ENCODE results near the gene UTP14A. TPM values are rescaled to one million over a fixed set of nuclear protein-coding genes. Genes with fewer than 3 reads are reported as not detected.

Gene UTP14A
- total and polyA plus RNA-seq, 2 donors (not counting 3 experiments of a cell fraction or from before 2014, with no cell fraction given) = 6.5 to 27.7 TPM

- H3K4me2 ChIP-seq (ENCODE audit: insufficient read depth, low read length) = no peak overlapping the region
- dilution Hi-C loops (cut with MboI; ENCODE audit: extremely low pct_ligation_motif_present, low sequenced_read_pairs) (no loop called here), intact Hi-C loops (cut with micrococcal nuclease) (no loop called here)
- POLR2A ChIA-PET = no interaction called here
- H3K27me3 ChIP-seq (ENCODE audit: control insufficient read depth in 2 of 2, insufficient read depth in 2 of 2, low read length in 2 of 2) = no peaks in the 10 kb centered on the region
- CTCF ChIA-PET = no interaction called here
- H3K36me3 ChIP-seq (ENCODE audit: control insufficient read depth in 2 of 2, extremely low read depth in 1 of 2, insufficient read depth in 2 of 2, low read length in 2 of 2) = peaks cover 3 to 4% of the 10 kb centered on the region in 2 experiments
- no peak overlapping the region for H3K9ac ChIP-seq (replicated peaks; ENCODE audit: extremely low read depth, insufficient read depth, low read length)
- no peaks in the 10 kb centered on the region for H3K9me3 ChIP-seq (replicated peaks; ENCODE audit: control insufficient read depth, insufficient read depth, low read length)
- peaks cover 6% of the 10 kb centered on the region for H3K4me1 ChIP-seq (ENCODE audit: control insufficient read depth, extremely low read depth, insufficient read depth, low read length)
- H2AFZ ChIP-seq (ENCODE audit: low read depth, low read length) = no peak overlapping the region
- H4K20me1 ChIP-seq (replicated peaks; ENCODE audit: control insufficient read depth, extremely low read depth, insufficient read depth, low read length) = no peaks in the 10 kb centered on the region
- DNase-seq (ENCODE audit: low read depth, low spot score) = no peak
- no peaks in the 10 kb centered on the region for H3K9me1 ChIP-seq (replicated peaks; ENCODE audit: control insufficient read depth, extremely low read depth, insufficient read depth, low read length)
- FAIRE-seq = no peak
- no peak overlapping the region for H3K27ac ChIP-seq (ENCODE audit: insufficient read depth, low read depth, low read length)
- no peak overlapping the region for H3K4me3 ChIP-seq (replicated peaks in 1 of 3; ENCODE audit: insufficient read depth in 1 of 3, low read depth in 1 of 3, low read length in 3 of 3)
- TF ChIP-seq POLR2A (IDR thresholded peaks at IDR 0.05; ENCODE audit: low read depth, low read length) (no peak), EZH2 (IDR thresholded peaks at IDR 0.05; ENCODE audit: borderline replicate concordance, low read depth, low read length, severe bottlenecking) (no peak), JUN (IDR thresholded peaks at IDR 0.05; ENCODE audit: borderline replicate concordance, insufficient read depth, insufficient read length, low read depth) (no peak), GATA2 (IDR thresholded peaks at IDR 0.05; ENCODE audit: insufficient read depth, insufficient read length, low read depth, low read length) (no peak)
- no TSS peak for BruUV-seq (replicated peaks)
- peaks cover 17% of the 10 kb centered on the region for H3K79me2 ChIP-seq (ENCODE audit: control insufficient read depth, insufficient read depth, low read length)
Measured at GRCh38 chrX:129908636-129909035, 2.7 kb downstream of the UTP14A start.

GRCh38 chrX:129925305-129926092, 19.5 kb downstream of the UTP14A start:
- FAIRE-seq (peak; percentile 97), DNase-seq (ENCODE audit: low read depth, low spot score) (peak; percentile 66)
- Histone ChIP-seq H3K79me2 (ENCODE audit: control insufficient read depth, insufficient read depth, low read length) (no peaks in the 10 kb centered on the region), H2AFZ (ENCODE audit: low read depth, low read length) (no peak overlapping the region), H4K20me1 (replicated peaks; ENCODE audit: control insufficient read depth, extremely low read depth, insufficient read depth, low read length) (no peaks in the 10 kb centered on the region), H3K9me3 (replicated peaks; ENCODE audit: control insufficient read depth, insufficient read depth, low read length) (no peaks in the 10 kb centered on the region), H3K9ac (replicated peaks; ENCODE audit: extremely low read depth, insufficient read depth, low read length) (no peak overlapping the region), H3K9me1 (replicated peaks; ENCODE audit: control insufficient read depth, extremely low read depth, insufficient read depth, low read length) (no peaks in the 10 kb centered on the region), H3K4me1 (ENCODE audit: control insufficient read depth, extremely low read depth, insufficient read depth, low read length) (no peaks in the 10 kb centered on the region), H3K27ac (ENCODE audit: insufficient read depth, low read depth, low read length) (no peak overlapping the region), H3K27me3 (ENCODE audit: control insufficient read depth in 2 of 2, insufficient read depth in 2 of 2, low read length in 2 of 2) (no peaks in the 10 kb centered on the region), H3K4me2 (ENCODE audit: insufficient read depth, low read length) (no peak overlapping the region), H3K36me3 (ENCODE audit: control insufficient read depth in 2 of 2, extremely low read depth in 1 of 2, insufficient read depth in 2 of 2, low read length in 2 of 2) (peaks cover 8 to 11% of the 10 kb centered on the region in 2 experiments), H3K4me3 (replicated peaks in 1 of 3; ENCODE audit: insufficient read depth in 1 of 3, low read depth in 1 of 3, low read length in 3 of 3) (no peak overlapping the region)
- TF ChIP-seq CTCF (IDR thresholded peaks at IDR 0.05; ENCODE audit: extremely low read depth in 1 of 2, insufficient read depth in 1 of 2, low read depth in 1 of 2, low read length in 2 of 2) (peak; percentile 47 to 63), GATA2 (IDR thresholded peaks at IDR 0.05; ENCODE audit: insufficient read depth, insufficient read length, low read depth, low read length) (no peak), FOS (IDR thresholded peaks at IDR 0.05; ENCODE audit: borderline replicate concordance, insufficient read depth, low read length) (no peak), POLR2A (IDR thresholded peaks at IDR 0.05; ENCODE audit: low read depth, low read length) (no peak), JUN (IDR thresholded peaks at IDR 0.05; ENCODE audit: borderline replicate concordance, insufficient read depth, insufficient read length, low read depth) (no peak)
- BruUV-seq (replicated peaks) = no TSS peak
- CTCF ChIA-PET = interaction anchor here (0.7 to 4.8 kb wide), 32 partner anchors 8 to 343 kb away, joined by 3 to 78 read pairs (median 4); partner anchors contain the start of genes UTP14A and ZNF280C
- POLR2A ChIA-PET = no interaction called here
- intact Hi-C loops (cut with micrococcal nuclease) = loop anchor here (1.0 to 5.0 kb wide), 3 partner anchors 103 to 267 kb away; no protein-coding TSS in a partner anchor
- dilution Hi-C loops (cut with MboI; ENCODE audit: extremely low pct_ligation_motif_present, low sequenced_read_pairs) = no loop called here

Measured in endothelial cell of umbilical vein (primary cell).